HG02943 (cell line): ENCODE data around the gene GPR39.

Source experiments
- ATAC-seq: cut with Tn5 transposase; IDR thresholded peaks from one replicate; pipeline ENCODE4 v1.9.1; 2021; ENCODE audit warnings: mild to moderate bottlenecking, low read depth, moderate library complexity; ENCODE audit not compliant: unreplicated experiment

The GPR39 gene

GRCh38 chr2:132407784-132408183 lies 8.8 kb upstream of the GPR39 start:
- ATAC-seq = no peak

GRCh38 chr2:132412021-132412420 lies 4.6 kb upstream of the GPR39 start:
- no peak for ATAC-seq

- ATAC-seq = no peak
These were observed 2.5 kb upstream of the GPR39 start for GRCh38 chr2:132414081-132414480.

- no peak for ATAC-seq
These were observed 1.2 kb upstream of the GPR39 start for GRCh38 chr2:132415256-132415914.

- ATAC-seq = no peak
These were observed 486 bp upstream of the GPR39 start for GRCh38 chr2:132415915-132416722.

DNA sequence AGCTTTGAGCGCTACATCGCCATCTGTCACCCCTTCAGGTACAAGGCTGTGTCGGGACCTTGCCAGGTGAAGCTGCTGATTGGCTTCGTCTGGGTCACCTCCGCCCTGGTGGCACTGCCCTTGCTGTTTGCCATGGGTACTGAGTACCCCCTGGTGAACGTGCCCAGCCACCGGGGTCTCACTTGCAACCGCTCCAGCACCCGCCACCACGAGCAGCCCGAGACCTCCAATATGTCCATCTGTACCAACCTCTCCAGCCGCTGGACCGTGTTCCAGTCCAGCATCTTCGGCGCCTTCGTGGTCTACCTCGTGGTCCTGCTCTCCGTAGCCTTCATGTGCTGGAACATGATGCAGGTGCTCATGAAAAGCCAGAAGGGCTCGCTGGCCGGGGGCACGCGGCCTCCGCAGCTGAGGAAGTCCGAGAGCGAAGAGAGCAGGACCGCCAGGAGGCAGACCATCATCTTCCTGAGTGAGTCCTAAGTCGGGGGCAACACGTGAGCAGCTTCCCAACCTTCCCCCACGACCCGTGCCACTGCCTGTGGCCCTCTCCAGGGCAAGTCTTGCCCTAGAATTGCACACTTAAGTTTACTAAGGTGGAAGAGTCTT lies 928 bp downstream of the GPR39 start:
- ATAC-seq = no peak

GRCh38 chr2:132419235-132419634 lies 2.6 kb downstream of the GPR39 start:
- ATAC-seq = no peak

DNA sequence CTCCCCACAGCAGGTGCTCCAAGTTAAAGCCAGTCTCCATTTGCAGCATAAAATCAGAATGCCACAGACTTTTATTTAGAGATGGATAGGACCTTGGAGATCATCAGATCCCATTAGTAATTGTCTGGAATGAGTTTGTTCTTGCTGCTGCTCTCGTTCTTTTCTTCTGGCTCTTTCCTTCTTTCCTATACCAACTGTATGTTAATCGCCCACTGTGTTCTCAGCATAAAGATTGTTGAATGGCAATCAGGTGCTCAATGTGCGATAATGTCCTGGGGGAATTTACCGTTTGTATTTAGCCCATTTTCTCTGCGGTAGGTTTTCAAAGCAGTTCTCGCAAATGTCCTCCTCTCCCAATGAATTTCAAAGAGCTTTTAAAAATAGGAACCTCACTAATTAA lies 3.3 kb downstream of the GPR39 start:
- ATAC-seq = no peak

DNA sequence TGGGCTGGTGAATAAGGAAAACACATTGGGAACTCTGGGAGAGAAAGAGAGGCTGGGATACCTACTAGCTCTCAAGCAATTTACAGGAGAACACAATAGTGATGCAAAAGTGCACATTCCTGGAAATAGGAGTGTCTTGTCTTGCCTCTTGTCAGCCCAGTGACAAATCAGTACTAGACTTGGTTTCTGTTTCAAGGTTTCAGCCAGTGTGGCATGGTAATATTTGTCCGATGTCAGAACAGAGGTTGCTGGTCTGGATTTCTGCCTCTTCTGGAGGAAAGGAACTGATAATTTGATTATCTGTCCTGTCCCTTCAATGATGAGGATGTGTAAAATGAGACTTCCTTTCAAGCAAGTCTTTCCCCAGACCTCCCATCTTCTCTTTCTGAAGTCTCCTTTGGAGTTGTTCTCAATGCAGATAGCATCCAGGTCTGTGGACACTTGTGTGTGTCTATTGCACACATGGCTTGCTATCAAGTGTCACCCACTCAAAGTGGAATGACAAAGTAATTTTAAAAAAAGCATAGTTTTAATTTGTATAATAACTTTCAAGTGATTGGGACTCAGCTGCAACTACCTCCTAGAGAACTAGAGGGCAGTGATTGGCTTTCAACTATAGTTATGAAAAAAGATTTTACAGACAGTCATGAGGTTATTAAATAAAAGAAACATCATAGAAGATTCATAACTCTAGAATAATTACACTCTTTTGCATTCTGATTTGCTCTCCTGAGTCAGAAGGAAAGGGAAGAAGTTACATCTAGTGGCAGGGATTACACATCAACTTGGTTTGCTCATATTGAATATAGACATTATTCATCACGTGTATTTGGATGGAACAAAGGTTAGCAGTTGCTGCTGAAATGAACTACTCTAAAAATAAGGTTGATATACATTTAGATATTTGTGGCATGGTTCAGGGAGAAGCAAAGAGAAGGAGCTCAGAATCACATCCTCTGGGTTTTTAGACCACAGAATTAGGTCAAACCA lies 4.5 kb downstream of the GPR39 start:
- ATAC-seq = no peak

DNA sequence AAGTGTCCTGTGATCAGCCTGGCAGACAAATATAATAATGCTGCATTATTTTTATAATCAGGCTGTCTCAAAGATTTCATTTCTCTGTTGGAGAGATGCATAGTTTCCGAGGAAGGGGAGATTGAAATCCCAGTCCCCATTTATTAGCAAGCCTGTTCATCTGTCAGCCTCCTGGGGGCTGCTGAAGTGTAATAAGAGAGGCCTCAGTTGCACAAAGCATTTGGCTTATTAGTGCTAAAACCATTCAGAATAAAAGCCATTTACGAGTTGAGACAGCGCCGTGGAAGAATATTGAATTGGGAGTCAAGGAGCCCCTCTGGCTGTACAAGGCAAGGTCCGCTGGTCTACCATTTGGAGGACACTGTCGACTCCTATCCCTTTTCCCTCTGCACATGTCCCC lies 6.1 kb downstream of the GPR39 start:
- no peak for ATAC-seq

- no peak for ATAC-seq
These were observed 8.0 kb downstream of the GPR39 start for GRCh38 chr2:132424526-132425121.

DNA sequence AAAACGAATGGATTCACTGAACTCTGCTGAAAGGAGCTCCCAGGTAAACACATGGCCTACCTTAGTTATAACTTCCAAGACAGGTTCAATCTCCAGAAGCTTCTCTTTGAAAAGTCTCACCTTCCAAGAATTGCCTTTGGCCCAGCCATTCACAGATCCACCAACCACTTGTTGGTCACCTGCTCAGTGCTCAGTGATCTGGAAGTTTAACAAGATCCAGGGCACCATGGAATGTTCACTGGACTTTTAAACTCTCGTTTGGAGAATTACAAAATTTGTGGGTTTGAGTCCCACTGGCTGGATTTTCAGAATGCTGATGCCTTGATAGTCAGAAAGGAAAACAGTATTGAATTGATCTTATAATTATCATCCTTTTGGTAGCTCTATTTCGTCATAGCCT lies 9.4 kb downstream of the GPR39 start:
- no peak for ATAC-seq

- ATAC-seq = no peak
These were observed 10.1 kb downstream of the GPR39 start for GRCh38 chr2:132426656-132427055.

DNA sequence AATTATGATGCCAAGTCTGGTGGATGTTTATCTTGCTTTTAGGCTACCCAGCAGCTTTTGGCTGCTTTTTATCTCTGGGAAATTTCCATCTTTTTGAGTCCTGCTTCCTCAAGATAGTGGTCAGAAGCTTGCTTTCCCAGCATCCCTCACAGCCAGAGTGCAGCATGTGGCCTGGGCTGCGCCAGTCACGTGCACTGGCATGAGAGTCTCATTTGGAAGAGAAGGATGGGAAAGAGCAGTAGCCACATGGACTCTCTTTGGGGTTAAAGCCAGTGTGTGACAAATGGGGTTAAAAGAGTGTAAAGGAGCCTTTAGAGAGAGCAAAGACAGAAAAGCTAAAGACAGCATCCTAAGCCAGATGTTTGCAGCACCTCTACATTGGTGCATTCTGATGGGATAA lies 12.7 kb downstream of the GPR39 start:
- no peak for ATAC-seq

DNA sequence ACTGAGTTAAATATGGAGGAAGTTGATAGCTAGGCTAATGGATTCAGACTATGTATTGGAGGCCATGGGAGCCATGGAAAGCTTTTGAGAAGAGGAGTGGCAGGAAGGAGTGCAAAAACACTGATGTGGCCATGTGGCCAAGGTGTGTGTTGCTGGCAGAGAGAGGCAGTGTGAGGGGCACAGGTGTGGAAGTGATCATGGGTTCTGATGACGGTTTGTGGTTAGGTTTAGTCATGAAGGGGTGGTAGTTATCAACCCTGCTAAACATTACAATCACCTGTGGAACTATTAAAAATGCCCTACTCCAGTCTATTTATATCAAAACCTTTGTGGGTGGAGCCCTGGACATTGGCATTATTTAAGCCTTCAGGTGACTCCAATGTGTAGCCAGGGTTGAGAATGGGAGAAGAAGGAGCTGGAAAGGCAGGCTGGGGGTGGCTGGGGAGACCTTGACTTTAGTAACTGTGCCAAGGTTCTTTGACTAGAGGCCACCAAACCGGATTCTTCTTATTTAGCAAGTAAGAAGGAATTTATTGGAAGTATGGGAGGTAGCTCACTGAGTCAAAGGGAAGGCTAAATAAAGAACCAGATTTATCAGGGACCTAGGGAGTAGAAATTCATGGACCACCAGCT lies 13.5 kb downstream of the GPR39 start:
- no peak for ATAC-seq

DNA sequence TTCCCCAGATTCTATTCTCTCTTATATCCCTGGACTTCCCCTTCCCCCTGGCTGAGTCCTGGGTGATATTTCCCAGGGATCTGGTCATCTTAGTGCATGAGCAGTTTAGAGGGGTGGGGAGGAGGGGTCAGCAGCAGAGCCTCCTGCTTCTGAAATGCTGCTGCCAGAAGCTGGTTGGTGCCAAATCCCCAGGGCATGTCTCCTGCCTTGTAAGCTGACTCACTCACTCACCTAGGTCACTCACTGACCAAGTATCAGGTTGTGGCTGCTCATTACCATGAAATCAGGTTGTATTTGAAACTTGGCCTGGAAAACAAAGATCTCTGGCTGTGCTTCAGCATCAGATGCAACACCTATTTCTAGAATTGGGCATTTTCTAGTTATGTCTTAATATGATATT lies 14.3 kb downstream of the GPR39 start:
- no peak for ATAC-seq

GRCh38 chr2:132437852-132438669 lies 21.5 kb downstream of the GPR39 start:
- no peak for ATAC-seq

DNA sequence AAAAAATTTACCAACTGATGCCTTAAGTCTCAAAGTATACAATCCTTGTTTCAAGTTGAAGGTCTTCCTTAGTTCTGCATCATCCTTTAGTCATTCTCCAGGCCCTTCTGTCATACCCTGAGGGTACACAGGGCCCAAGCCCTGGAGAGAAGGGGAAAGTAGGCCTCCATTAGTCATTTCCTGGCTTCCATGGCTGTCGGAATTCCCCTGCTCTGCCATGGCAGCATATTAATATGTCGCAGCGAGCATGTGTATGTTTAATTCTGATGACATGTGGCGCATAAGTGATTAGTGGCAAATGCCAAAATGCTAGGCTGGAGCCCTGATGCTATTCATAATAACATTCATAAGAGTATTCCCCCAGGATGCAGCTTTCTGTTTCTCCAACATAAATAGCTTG lies 22.1 kb downstream of the GPR39 start:
- ATAC-seq = no peak
